Activated naive CD8-positive, alpha-beta T cell treated with anti-CD3 and anti-CD28 coated beads, Interleukin-2, amount 10 ng/mL, durations not matched to agents 7 days and 5 days (primary cell): Measurements from ENCODE around the gene KCNH1. TPM values are rescaled to one million over a fixed set of nuclear protein-coding genes. Genes with fewer than 3 reads are reported as not detected.
"Not testable (repeated sequence)": the region's sequence is repeated elsewhere in the genome, so short reads cannot be mapped to it uniquely, and the experiment has no call there.

Source experiments
- ATAC-seq: fragments of 150-1000 bp; cut with Tn5 transposase; one replicate; pipeline ENCODE4 v1.10.0; 2021; ENCODE audit warnings: low read depth, moderate library complexity
- POLR2A ChIA-PET: fragments of 350-600 bp; sonication (Branson Sonifier 250); formaldehyde crosslinking; loops from one replicate; lab custom pipeline; 2021; ENCODE audit warnings: antibody characterized with exemption; lab: Charles Lee
- DNase-seq: peaks from one replicate; pipeline ENCODE4 v3.0.0; 2021
- H3K27ac Mint-ChIP-seq: one replicate; pipeline ENCODE4 v1.8.0; 2022; ENCODE audit warnings: mild to moderate bottlenecking, mixed read lengths
- H3K27me3 Mint-ChIP-seq: one replicate; pipeline ENCODE4 v1.8.0; 2022; ENCODE audit warnings: mild to moderate bottlenecking, moderate library complexity, mixed read lengths
- H3K36me3 Mint-ChIP-seq: one replicate; pipeline ENCODE4 v1.8.0; 2021; ENCODE audit warnings: mild to moderate bottlenecking, mixed read lengths
- H3K4me1 Mint-ChIP-seq: one replicate; pipeline ENCODE4 v1.8.0; 2021; ENCODE audit warnings: mixed read lengths
- H3K4me3 Mint-ChIP-seq: one replicate; pipeline ENCODE4 v1.8.0; 2022; ENCODE audit warnings: mild to moderate bottlenecking, moderate library complexity, mixed read lengths
- H3K9me3 Mint-ChIP-seq: one replicate; pipeline ENCODE4 v1.8.0; 2021; ENCODE audit warnings: mixed read lengths
- total RNA-seq, 2 experiments: library from RNA; stranded (reverse); gene quantifications; one replicate each; pipeline ENCODE4 v1.2.3, GENCODE V29; 2021

Gene KCNH1
- total RNA-seq, 2 experiments from 2014 or later: not detected

DNA sequence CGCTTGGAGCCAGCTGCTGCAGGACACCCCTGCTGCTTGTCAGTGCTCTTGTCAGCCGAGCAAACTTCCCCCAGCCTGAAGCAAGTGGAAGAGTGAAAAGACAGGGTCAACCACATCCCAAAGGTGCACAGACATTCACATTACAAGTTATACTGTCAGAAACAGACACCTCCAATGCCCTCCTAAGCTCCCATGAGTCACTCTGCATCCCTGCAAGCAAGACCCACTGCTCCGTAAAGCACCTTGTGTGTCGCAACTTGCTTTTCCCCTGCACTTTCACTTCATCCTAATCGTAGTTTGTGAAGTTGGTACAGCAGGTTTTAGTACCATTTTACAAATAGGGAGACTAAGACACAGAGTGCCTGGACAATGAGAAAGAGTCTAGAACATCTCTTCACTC lies 51.1 kb downstream of the KCNH1 start:
- no peaks in the 10 kb centered on the region for H3K36me3 Mint-ChIP-seq
- no peaks in the 10 kb centered on the region for H3K4me1 Mint-ChIP-seq
- no peak for DNase-seq
- POLR2A ChIA-PET: no interaction called here
- peaks cover 2% of the 10 kb centered on the region for H3K9me3 Mint-ChIP-seq
- H3K27ac Mint-ChIP-seq: no peak overlapping the region
- H3K27me3 Mint-ChIP-seq: peaks cover 6% of the 10 kb centered on the region
- ATAC-seq: no peak
- H3K4me3 Mint-ChIP-seq: no peak overlapping the region

DNA sequence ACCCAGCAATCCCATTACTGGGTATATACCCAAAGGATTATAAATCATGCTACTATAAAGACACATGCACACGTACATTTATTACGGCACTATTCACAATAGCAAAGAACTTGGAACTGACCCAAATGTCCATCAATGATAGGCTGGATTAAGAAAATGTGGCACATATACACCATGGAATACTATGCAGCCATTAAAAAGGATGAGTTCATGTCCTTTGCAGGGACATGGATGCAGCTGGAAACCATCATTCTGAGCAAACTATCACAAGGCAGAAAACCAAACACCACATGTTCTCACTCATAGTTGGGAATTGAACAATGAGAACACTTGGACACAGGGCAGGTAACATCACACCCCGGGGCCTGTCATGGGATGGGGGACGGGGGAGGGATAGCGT lies 52.5 kb downstream of the KCNH1 start:
- DNase-seq, POLR2A ChIA-PET, H3K36me3 Mint-ChIP-seq, H3K4me3 Mint-ChIP-seq, H3K4me1 Mint-ChIP-seq, H3K27ac Mint-ChIP-seq, H3K27me3 Mint-ChIP-seq, ATAC-seq, H3K9me3 Mint-ChIP-seq: not testable (repeated sequence)

DNA sequence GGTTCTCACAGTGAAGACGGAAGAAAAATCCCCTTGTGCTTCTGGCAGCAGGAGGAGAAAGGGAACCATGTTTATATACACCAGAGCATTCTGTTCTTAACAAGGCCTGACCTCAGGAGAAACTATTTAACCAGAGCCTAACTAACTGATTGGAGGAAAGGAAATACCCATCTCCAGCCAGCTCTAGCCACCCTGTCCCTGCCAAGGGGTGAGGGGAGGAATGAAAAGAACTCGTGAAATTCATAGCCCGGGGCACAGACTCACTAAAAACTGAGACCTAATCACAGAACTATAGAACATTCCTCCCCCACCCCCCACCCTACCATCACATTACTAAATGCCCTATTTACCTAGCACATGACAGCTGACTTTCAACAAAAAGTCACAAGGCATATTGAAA lies 65.0 kb downstream of the KCNH1 start:
- no peak for DNase-seq
- H3K27me3 Mint-ChIP-seq: peaks cover 7% of the 10 kb centered on the region
- POLR2A ChIA-PET: no interaction called here
- no peaks in the 10 kb centered on the region for H3K36me3 Mint-ChIP-seq
- no peaks in the 10 kb centered on the region for H3K9me3 Mint-ChIP-seq
- no peak for ATAC-seq
- no peak overlapping the region for H3K4me3 Mint-ChIP-seq
- no peaks in the 10 kb centered on the region for H3K4me1 Mint-ChIP-seq
- H3K27ac Mint-ChIP-seq: no peak overlapping the region

DNA sequence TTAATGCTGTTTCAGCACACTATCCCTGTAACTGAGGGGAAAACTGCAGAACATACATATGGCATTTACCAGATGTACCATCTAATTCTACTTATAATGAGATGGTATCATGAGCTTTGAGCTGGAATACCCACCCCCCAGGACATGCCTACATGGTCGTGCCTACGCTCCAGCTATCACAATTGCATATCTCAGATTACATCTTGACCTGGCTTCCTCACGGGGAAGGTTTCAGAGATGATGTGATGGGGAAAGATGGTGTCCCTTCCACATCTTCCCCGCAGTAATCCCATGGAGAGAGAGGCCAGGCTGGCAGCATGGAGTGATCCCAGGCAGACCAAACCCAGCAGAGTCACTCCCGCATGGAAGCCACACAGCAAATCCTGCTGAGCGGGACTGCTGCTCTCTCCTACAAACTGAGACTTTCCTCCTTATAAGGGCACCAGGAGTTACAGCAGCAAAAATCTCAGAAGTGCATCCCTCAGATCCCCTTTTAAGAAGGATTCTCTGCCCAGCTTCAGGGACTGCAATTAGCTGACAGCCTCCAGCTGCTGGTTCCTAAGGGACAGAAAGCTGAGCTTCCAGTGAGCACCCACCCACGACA lies 67.1 kb downstream of the KCNH1 start:
- Mint-ChIP-seq H3K9me3 (no peaks in the 10 kb centered on the region), H3K27me3 (peaks cover 9% of the 10 kb centered on the region)
- DNase-seq: no peak

DNA sequence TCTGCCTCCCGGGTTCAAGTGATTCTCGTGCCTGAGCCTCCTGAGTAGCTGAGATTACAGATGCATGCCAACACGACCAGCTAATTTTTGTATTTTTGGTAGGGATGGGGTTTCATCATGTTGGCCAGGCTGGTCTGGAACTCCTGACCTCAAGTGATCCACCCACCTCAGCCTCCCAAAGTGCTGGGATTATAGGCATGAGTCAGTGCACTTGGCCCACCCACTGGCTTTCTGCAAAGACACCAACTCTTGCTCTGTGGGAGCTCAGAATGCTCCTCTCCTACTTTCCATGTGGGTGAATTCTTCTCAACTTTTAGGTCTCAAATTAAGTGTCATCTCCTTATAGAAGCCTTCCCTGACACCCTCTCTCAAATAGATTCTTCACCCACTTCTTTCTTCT lies 92.1 kb downstream of the KCNH1 start:
- DNase-seq, H3K27ac Mint-ChIP-seq, ATAC-seq, H3K4me1 Mint-ChIP-seq, H3K4me3 Mint-ChIP-seq, H3K36me3 Mint-ChIP-seq, H3K27me3 Mint-ChIP-seq, H3K9me3 Mint-ChIP-seq, POLR2A ChIA-PET: not testable (repeated sequence)

More for the DNA sequence above, 67.1 kb downstream of the KCNH1 start:
- Mint-ChIP-seq H3K27ac (no peak overlapping the region), H3K4me3 (no peak overlapping the region), H3K36me3 (no peaks in the 10 kb centered on the region), H3K4me1 (no peaks in the 10 kb centered on the region)
- no peak for ATAC-seq
- POLR2A ChIA-PET: no interaction called here

DNA sequence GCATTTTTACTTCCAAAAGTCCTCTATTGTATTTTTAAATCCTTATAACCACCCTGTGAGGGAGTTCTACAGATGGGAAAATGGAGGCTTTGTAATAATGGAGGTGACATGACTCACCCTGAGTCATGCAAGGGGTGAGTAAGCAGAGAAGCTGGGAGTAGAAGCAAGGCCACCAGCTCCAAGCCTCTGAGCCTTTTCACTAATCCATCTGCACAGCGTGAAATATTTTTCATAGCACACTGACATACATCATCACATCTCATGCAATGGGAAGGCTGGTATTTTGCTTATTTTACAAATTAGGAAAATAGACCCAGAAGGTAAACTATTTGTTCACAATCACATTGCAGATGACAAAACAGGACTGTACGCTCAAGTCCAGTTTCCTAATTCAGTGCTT lies 96.9 kb downstream of the KCNH1 start:
- Mint-ChIP-seq H3K4me1 (no peaks in the 10 kb centered on the region), H3K27ac (no peak overlapping the region), H3K4me3 (no peak overlapping the region), H3K9me3 (no peaks in the 10 kb centered on the region), H3K36me3 (no peaks in the 10 kb centered on the region), H3K27me3 (no peaks in the 10 kb centered on the region)
- ATAC-seq: no peak
- DNase-seq: no peak
- POLR2A ChIA-PET: no interaction called here

DNA sequence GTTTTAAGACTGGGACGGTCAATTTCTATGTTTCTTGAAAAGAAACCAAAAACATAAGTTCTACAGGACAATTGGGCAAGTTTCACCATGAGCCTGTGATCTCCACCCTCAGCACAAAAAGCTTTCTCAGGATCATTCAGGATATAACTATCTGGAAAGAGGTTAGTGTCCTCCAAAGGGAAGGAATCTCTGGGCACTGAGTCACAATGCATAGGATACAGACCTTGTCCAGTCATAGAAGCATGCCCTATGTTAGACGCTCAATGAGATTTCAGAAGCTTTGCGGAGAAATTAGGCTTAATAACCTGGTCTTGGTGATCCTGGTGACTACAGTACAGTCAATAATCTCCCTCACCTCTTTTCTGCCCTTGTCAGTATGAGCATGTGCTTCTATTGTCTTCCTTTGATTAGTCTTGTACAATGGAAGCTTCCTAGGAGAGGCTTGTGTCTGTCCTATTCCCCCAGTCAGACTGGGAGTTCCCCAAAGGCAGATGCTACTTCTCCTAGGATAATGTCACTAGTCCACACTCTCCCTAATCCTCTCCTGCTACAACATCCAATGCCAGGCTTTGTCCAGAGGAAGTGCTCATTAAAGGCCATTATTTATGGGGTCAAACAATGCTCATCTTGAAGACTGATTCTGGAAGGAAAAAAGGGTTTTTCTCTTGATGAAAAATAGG lies 97.4 kb downstream of the KCNH1 start:
- POLR2A ChIA-PET: no interaction called here

DNA sequence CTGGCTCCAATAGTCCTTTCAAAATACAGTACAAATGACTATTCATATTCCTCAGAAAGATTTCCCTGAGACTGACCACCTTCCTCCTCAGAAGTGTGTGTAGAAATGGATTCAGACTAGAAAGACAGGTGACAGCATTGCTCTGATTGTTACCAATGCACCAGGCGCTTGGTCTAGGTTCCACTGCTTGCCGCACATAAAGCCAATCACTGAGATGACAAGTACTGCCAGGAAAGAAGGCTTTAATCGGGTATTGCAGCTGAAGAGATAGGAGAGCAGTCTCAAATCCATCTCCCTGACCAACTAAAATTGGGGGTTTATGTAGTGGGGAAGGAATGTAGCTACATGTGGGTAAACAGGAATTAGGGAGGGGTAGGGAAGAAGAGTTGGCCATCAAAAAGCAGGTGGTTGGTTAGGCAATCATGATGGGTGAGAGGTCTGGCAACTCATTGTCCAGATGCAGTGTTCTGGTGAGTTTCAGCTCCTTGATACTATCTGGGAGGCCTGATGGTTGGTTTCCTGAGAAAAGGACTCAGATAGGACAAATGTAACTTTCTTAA lies 98.0 kb downstream of the KCNH1 start:
- no peak for ATAC-seq
- POLR2A ChIA-PET: no interaction called here
- no peak for DNase-seq
- Mint-ChIP-seq H3K9me3 (no peaks in the 10 kb centered on the region), H3K27ac (no peak overlapping the region), H3K4me3 (no peak overlapping the region), H3K27me3 (no peaks in the 10 kb centered on the region), H3K36me3 (no peaks in the 10 kb centered on the region), H3K4me1 (no peaks in the 10 kb centered on the region)

More for the DNA sequence above, 97.4 kb downstream of the KCNH1 start:
- Mint-ChIP-seq H3K9me3 (no peaks in the 10 kb centered on the region), H3K4me1 (no peaks in the 10 kb centered on the region), H3K27me3 (no peaks in the 10 kb centered on the region), H3K36me3 (no peaks in the 10 kb centered on the region), H3K4me3 (no peak overlapping the region), H3K27ac (no peak overlapping the region)
- ATAC-seq: no peak
- DNase-seq: no peak

DNA sequence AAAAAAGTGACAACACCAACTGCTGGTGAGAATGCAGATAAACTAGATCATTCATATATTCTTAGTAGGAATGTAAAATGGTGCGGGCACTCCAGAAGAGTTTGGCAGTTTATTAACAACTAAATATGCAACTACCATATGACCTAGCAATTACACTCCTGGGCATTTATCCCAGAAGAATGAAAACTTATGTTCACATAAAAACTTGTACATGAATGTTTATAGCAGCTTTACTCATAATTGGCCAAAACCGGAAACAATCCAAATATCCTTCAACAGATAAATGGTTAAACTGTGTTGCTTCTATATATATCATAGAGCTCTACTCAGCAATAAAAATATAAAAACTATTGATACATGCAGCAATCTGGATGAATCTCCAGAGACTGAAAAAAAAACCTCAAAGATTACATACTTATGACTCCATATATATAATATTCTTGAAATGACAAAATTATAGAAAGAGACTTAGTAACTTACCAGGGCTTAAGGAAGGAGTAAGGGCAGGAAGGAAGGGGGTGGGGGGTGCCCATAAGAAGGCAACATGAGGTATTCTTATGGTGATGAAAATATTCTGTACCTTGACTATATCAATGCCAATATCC lies 99.9 kb downstream of the KCNH1 start:
- no peak for DNase-seq
- H3K27ac Mint-ChIP-seq: no peak overlapping the region
- no peaks in the 10 kb centered on the region for H3K27me3 Mint-ChIP-seq
- no peaks in the 10 kb centered on the region for H3K4me1 Mint-ChIP-seq
- no peaks in the 10 kb centered on the region for H3K36me3 Mint-ChIP-seq
- H3K9me3 Mint-ChIP-seq: no peaks in the 10 kb centered on the region
- POLR2A ChIA-PET: no interaction called here
- no peak for ATAC-seq
- no peak overlapping the region for H3K4me3 Mint-ChIP-seq

DNA sequence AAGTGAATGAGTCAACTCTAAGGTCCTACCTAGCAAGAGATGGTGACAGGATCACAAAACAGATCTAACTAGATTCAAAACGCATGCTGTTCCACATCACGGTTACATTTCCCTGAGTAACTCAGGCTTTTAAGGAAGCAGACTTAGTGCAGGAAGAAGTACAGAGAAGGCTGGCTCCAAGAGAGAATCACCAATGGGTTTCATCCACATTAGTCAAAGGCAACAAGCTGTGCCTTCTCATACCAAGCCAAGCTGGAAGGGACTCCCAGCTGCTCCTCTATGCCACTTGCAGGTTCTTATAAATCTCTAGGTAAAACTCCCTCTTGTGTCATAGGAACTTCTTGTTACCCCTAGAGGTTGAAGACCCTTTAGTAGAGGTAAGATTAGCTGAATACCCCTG lies 109.0 kb downstream of the KCNH1 start:
- H3K4me1 Mint-ChIP-seq: no peaks in the 10 kb centered on the region
- POLR2A ChIA-PET: no interaction called here
- H3K4me3 Mint-ChIP-seq: no peak overlapping the region
- ATAC-seq: no peak
- no peaks in the 10 kb centered on the region for H3K9me3 Mint-ChIP-seq
- H3K27ac Mint-ChIP-seq: no peak overlapping the region
- DNase-seq: no peak
- no peaks in the 10 kb centered on the region for H3K27me3 Mint-ChIP-seq
- H3K36me3 Mint-ChIP-seq: no peaks in the 10 kb centered on the region

DNA sequence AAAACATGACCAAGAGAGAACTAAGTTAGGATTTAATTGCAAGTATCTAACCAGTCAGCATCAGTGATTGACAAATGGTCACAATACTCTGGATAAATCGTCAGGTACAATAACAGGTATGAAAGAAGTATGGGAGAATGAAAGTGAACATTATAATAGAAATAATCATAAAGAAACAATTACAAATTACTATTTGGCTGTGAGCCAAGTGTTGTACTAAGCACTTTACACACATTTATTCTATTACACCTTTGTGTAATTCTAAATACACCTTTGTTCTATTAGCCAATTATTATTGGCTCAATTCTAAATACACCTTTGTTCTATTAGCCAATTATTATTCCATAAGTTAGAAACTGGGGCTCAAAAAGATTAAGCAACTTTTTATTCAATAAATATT lies 114.7 kb downstream of the KCNH1 start:
- POLR2A ChIA-PET: no interaction called here
- Mint-ChIP-seq H3K9me3 (no peaks in the 10 kb centered on the region), H3K27ac (no peak overlapping the region), H3K36me3 (no peaks in the 10 kb centered on the region), H3K4me1 (no peaks in the 10 kb centered on the region), H3K27me3 (no peaks in the 10 kb centered on the region), H3K4me3 (no peak overlapping the region)
- DNase-seq (no peak), ATAC-seq (no peak)

DNA sequence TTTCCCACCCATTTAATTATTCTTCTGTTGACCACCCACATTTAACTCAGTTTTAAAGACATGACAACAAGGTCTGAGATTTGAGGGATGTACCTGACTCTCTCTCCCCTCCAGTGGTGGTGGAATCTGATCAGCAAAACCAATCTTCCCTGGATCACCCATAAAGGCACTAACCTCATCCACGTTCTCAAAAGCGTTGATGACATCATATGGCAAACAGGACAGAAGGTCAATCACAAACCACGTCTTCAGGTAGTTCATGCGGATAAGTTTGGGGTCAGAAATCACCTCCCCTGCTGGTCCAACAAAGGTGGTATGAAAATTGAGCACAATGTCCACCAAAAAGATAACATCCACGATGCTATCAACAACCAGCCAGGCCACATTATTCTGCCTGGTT lies 115.3 kb downstream of the KCNH1 start:
- Mint-ChIP-seq H3K27ac (no peak overlapping the region), H3K9me3 (no peaks in the 10 kb centered on the region), H3K4me3 (no peak overlapping the region), H3K27me3 (no peaks in the 10 kb centered on the region), H3K4me1 (no peaks in the 10 kb centered on the region), H3K36me3 (no peaks in the 10 kb centered on the region)
- ATAC-seq (no peak), DNase-seq (no peak)
- POLR2A ChIA-PET: no interaction called here

DNA sequence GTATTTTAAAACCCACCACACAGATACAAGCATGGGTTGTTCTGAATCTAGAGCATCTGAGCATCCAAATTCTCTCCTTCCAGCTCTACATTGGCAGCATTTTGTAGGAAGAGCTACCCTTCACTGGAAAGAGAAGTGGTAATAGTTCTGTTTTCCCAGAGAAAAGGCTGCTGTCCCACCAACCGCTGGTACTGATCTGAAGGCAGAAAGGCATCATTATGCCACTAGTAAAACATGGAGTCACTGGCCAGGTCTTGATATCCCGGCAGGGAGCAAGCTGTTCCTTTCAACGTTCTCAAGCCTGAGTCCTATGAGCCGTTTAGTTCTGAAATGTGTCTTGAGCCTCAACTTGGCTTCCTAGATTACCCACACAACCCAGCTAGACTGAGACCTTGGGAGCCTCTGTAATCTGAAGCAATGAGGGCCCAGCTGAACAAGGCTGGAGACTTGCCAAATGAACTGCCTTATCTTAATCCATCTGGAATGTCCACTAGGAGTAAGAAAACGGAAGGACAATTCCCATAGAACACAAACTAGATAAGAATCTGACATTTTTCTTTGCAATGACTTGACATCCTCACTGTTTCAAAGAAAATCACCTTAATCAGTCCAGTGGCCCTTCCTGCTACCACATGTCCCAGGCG lies 116.8 kb downstream of the KCNH1 start:
- DNase-seq (no peak), ATAC-seq (no peak)
- Mint-ChIP-seq H3K4me3 (no peak overlapping the region), H3K4me1 (no peaks in the 10 kb centered on the region), H3K27me3 (no peaks in the 10 kb centered on the region), H3K27ac (no peak overlapping the region), H3K9me3 (no peaks in the 10 kb centered on the region), H3K36me3 (no peaks in the 10 kb centered on the region)
- POLR2A ChIA-PET: no interaction called here
